HG03460 (cell line): ENCODE measurements around the gene TRIP12.
"Not testable (repeated sequence)": the region's sequence is repeated elsewhere in the genome, so short reads cannot be mapped to it uniquely, and the experiment has no call there.

Source experiments
- ATAC-seq: cut with Tn5 transposase; IDR thresholded peaks from one replicate; pipeline ENCODE4 v1.9.1; 2021; ENCODE audit not compliant: unreplicated experiment

The TRIP12 gene

DNA sequence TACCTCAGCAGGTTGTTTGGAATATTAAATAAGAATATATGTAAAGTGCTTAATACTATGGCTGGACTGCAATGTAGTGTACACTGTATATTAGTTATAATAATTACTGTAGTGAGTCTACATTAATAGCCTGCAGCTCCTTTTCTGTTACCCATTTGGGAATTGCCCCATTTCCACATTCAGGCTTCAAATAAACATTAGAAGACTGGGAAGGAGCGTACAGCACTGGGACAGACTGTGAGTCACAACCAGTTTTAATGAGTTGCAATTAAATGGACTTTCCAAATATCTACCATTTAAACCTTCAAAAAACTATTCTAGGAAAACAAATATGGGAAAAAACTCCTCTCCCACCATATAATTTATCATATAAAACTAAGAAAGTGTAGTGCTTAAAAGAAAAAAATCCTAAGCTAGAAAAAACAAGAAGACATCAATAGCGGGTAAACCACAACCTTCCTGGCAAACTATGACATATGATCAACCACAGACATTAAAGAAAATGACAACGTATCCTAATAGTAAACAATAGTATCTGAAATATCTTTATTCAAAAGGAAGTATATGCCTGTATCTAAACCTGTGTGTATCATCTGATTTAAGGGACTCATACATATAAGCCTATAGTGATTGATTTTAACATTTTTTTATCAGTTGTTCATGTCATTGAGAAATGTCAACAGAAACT lies 86.1 kb downstream of the TRIP12 start:
- ATAC-seq: no peak

- not testable (repeated sequence) for ATAC-seq
Measured at GRCh38 chr2:229834368-229834767, 87.4 kb downstream of the TRIP12 start.

- ATAC-seq: peak; percentile 54
Measured at GRCh38 chr2:229832510-229832898, 89.3 kb downstream of the TRIP12 start.

GRCh38 chr2:229831805-229832509 lies 89.9 kb downstream of the TRIP12 start:
- no peak for ATAC-seq

DNA sequence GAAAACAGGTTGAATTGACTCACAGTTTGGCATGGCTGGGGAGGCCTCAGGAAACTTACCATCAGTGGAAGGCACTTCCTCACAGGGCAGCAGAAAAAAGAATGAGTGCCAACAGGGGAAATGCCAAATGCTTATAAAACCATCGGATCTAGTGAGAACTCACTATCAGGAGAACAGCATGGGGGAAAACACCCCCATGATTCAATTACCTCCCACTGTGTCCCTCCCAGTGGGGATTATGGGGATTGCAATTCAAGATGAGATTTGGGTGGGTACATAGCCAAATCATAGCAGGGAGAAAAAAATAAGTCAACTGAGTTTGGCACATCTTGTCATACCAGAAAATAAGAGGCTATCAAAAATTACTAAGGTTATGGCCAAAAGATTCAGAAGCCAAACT lies 96.3 kb downstream of the TRIP12 start:
- ATAC-seq: no peak

DNA sequence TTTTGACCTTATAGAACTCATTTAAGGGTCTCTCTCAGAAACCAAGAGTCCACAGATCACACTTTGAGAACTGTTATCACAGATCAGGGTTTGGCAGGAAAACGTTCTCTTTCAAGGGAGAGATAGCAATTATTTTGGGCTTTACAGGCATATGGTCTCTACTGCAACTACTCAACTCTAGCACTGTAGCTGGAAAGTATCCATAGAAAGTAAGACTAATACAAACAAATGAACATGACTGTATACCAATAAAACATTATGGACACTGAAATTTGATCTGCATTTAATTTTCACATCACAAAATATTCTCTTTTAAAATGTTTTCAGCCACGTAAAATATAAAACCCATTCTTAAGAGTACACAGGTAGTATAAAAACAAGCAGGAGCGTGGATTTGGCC lies 100.5 kb downstream of the TRIP12 start:
- no peak for ATAC-seq

GRCh38 chr2:229818230-229818629 lies 103.6 kb downstream of the TRIP12 start:
- no peak for ATAC-seq

- ATAC-seq: no peak
Measured at GRCh38 chr2:229815858-229816257, 106.0 kb downstream of the TRIP12 start.

DNA sequence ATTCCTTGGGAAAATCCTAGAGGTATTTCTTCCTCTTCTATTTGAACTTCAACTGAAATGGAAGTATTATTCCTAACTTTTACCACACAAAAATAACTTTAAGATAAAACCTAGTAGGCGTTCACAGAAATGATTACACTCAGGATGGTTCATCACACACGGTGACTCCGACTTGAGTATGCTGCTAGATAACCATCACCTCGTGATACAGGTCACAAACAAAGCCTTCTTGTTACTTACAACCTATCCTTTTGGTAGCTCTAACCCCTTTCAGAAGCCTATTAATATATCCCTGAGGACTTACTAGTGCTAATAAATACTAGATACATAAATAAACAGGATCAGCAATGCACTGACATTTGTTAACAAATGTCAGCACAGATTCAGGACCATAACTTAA lies 106.5 kb downstream of the TRIP12 start:
- no peak for ATAC-seq

DNA sequence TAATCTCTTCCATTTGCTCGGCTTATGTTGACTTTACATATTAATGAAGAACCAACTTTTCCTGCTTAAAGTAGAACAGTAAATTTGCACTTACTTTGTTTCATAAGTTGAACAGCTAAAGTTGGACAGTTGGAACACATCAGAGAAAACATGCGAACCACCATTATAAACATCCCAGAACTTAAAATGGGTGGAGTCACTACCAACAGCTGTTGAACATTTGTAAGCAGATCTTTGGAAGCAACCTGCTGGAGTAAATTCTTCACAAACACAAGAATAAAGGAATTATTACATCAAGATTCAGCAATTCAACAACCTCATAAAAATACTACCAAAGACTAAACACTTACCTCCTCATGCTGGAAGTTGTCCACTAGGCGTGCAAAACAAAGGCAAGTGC lies 111.0 kb downstream of the TRIP12 start:
- no peak for ATAC-seq

DNA sequence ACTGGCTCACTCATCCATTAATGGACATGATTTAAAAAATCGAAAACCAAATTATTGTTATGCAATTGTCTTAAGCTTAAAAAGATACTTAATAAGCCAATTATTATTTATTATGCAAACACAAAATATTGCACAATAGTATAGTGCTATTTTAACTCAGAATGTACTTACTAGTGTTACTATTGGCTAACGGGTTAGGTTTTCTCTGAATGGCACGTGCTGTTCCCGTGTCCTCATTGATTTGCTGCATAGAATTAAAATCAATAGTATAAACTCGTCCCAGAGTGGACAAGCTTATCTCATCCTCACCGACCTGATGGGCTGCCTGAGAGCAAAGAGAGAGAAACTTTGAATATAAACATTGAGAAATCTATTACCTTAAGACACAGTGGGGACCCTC lies 116.2 kb downstream of the TRIP12 start:
- ATAC-seq: no peak

DNA sequence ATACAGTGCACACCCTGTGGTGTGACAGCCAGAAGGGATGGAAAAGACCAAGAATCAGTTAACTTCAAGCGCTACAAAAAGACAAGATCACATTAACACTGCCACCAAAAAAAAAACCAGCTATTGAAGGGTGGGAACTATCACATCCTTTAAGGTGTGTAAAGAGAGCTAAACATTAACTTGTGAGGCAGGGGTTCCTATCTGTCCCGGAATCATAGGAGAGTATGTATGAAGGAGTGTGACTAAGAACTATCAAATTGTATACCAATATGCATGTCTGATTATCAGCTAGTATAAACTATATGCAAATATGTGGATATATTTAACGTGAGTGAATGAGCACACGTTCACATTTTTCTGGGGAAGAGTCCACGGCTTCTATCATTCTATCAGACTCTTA lies 119.0 kb downstream of the TRIP12 start:
- no peak for ATAC-seq

GRCh38 chr2:229800997-229801754 lies 120.6 kb downstream of the TRIP12 start:
- ATAC-seq: peak; percentile 68

- no peak for ATAC-seq
Measured at GRCh38 chr2:229798446-229799155, 123.2 kb downstream of the TRIP12 start.

DNA sequence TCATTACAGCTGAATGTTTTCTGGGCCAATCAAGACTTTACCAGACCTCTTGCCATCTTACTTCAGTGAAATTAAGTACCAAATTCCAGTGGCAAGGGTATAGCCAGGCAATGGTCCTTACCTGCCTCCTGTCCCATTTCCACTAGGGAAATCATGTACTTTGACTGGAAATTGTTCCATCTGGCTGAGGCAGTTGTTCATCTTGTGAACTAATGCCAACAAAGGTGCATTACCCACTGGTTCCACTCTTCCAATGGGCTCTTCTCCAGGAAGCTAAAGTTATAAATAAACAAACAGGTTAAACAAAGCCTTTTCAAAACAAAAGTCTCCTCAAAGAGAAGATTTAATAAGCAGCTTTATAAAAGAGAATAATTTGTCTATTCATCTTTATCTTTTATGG lies 126.8 kb downstream of the TRIP12 start:
- no peak for ATAC-seq

- no peak for ATAC-seq
Measured at GRCh38 chr2:229794636-229795035, 127.2 kb downstream of the TRIP12 start.

DNA sequence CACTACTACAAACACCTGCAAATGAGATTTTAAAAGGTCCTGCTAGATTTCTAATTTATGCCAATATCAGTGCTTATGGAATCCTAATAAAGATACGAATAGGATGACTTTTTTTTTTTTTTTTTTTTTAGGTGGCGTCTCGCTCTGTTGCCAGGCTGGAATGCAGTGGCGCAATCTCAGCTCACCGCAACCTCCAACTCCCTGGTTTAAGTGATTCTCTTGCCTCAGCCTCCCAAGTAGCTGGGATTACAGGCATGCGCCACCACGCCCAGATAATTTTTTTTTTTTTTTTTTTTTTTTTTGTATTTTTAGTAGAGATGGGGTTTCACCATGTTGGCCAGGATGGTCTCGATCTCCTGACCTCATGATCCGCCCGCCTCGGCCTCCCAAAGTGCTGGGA lies 135.5 kb downstream of the TRIP12 start:
- ATAC-seq: not testable (repeated sequence)

DNA sequence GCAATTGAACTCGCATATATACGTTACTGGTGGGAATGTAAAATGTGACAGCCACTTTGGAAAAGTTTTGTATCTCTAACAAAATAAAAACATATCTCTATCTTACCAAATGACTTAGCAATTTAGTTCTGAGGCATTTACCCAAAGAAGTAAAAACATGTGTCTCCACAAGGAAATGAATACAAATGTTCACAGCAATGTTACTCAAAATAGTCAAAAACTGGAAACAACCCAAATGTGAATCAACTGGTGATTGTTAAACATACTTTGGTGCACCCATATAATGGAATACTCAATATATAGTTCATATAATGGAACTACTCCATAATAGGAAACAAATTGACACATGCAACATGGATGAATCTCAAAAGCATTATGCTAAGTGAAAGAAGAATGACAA lies 137.0 kb downstream of the TRIP12 start:
- no peak for ATAC-seq

GRCh38 chr2:229783108-229783721 lies 138.6 kb downstream of the TRIP12 start:
- peak; percentile 59 for ATAC-seq

GRCh38 chr2:229780856-229781773 lies 140.7 kb downstream of the TRIP12 start:
- no peak for ATAC-seq
